ENCODE data around the gene IGLL5.
A peak's percentile ranks its signal among the peaks of the same experiment; 100 is the strongest.
"Not testable (repeated sequence)": the region's sequence is repeated elsewhere in the genome, so short reads cannot be mapped to it uniquely, and the experiment has no call there.

Gene IGLL5

GRCh38 chr22:22916215-22916951 is 28.8 kb downstream of the IGLL5 start:
- peak; percentile 17 for DNase-seq

- DNase-seq: no peak
Observed at GRCh38 chr22:22916952-22917290, 29.3 kb downstream of the IGLL5 start.

- DNase-seq: no peak
Observed at GRCh38 chr22:22917377-22917776, 29.8 kb downstream of the IGLL5 start.

- no peak for DNase-seq
Observed at GRCh38 chr22:22918297-22918965, 30.8 kb downstream of the IGLL5 start.

- DNase-seq: no peak
Observed at GRCh38 chr22:22919041-22919440, 31.4 kb downstream of the IGLL5 start.

- no peak for DNase-seq
Observed at GRCh38 chr22:22920104-22920654, 32.6 kb downstream of the IGLL5 start.

GRCh38 chr22:22920910-22921550 is 33.4 kb downstream of the IGLL5 start:
- no peak for DNase-seq

GRCh38 chr22:22921575-22921974 is 34.0 kb downstream of the IGLL5 start:
- no peak for DNase-seq

- not testable (repeated sequence) for DNase-seq
Observed at GRCh38 chr22:22922092-22922953, 34.7 kb downstream of the IGLL5 start.

- DNase-seq: no peak
Observed at GRCh38 chr22:22922954-22923319, 35.3 kb downstream of the IGLL5 start.

- DNase-seq: no peak
Observed at GRCh38 chr22:22923379-22923778, 35.8 kb downstream of the IGLL5 start.

GRCh38 chr22:22923930-22924329 is 36.3 kb downstream of the IGLL5 start:
- no peak for DNase-seq

GRCh38 chr22:22924369-22925145 is 36.9 kb downstream of the IGLL5 start:
- no peak for DNase-seq

- no peak for DNase-seq
Observed at GRCh38 chr22:22925146-22925804, 37.7 kb downstream of the IGLL5 start.

- DNase-seq: no peak
Observed at GRCh38 chr22:22925805-22926369, 38.3 kb downstream of the IGLL5 start.

- no peak for DNase-seq
Observed at GRCh38 chr22:22926370-22927195, 39.0 kb downstream of the IGLL5 start.

- no peak for DNase-seq
Observed at GRCh38 chr22:22927196-22927887, 39.7 kb downstream of the IGLL5 start.

- no peak for DNase-seq
Observed at GRCh38 chr22:22927888-22928665, 40.5 kb downstream of the IGLL5 start.
